ENCODE results near the gene SLC22A15.
"Not testable (repeated sequence)": the region's sequence is repeated elsewhere in the genome, so short reads cannot be mapped to it uniquely, and the experiment has no call there.

The SLC22A15 gene

GRCh38 chr1:115989699-115990098 is 13.4 kb downstream of the SLC22A15 start:
- H3K27me3 ChIP-seq (ENCODE audit: low read depth): no peaks in the 10 kb centered on the region
- peak; percentile 69 to 94 for DNase-seq (ENCODE audit: low spot score in 2 of 2)
- no peak overlapping the region for H3K4me3 ChIP-seq
- in situ Hi-C loops (cut with MboI; ENCODE audit: low sequenced_read_pairs): loop anchor here (10.0 kb wide), 1 partner anchor 375 kb away; no protein-coding TSS in a partner anchor
- H3K36me3 ChIP-seq (replicated peaks): no peaks in the 10 kb centered on the region
- peaks cover 35% of the 10 kb centered on the region for H3K4me1 ChIP-seq
- no peaks in the 10 kb centered on the region for H3K9me3 ChIP-seq

DNA sequence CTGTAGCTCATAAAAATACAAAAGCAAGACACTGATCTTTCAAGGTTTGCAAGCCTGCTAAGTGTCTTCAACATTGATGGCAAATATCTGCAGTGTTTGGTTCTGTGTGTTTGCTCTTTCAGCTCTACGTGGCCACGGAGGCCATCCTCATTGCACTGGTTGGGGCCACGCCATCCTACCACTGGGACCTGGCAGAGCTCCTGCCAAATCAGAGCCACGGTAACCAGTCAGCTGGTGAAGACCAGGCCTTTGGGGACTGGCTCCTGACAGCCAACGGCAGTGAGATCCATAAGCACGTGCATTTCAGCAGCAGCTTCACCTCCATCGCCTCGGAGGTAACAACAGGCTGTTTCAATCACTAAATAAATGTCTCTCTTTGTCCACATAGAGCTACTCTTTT is 15.6 kb downstream of the SLC22A15 start:
- no peak overlapping the region for H3K4me3 ChIP-seq
- in situ Hi-C loops (cut with MboI; ENCODE audit: low sequenced_read_pairs): no loop called here
- peak; percentile 57 to 69 for DNase-seq (ENCODE audit: low spot score in 2 of 2)
- H3K27me3 ChIP-seq (ENCODE audit: low read depth): no peaks in the 10 kb centered on the region
- H3K9me3 ChIP-seq: peaks cover under 1% of the 10 kb centered on the region; the same call in 1 of the 2 replicates
- H3K4me1 ChIP-seq: peaks cover 35% of the 10 kb centered on the region
- H3K36me3 ChIP-seq (replicated peaks): peaks cover 7% of the 10 kb centered on the region

- H3K9me3 ChIP-seq: not testable (repeated sequence)
Measured at GRCh38 chr1:115997921-115998320, 21.6 kb downstream of the SLC22A15 start.

GRCh38 chr1:116001739-116002487 is 25.6 kb downstream of the SLC22A15 start:
- H3K4me3 ChIP-seq: no peak overlapping the region
- in situ Hi-C loops (cut with MboI; ENCODE audit: low sequenced_read_pairs): no loop called here
- no peak for DNase-seq (ENCODE audit: low spot score in 2 of 2)

More at GRCh38 chr1:115997921-115998320, 21.6 kb downstream of the SLC22A15 start:
- in situ Hi-C loops (cut with MboI; ENCODE audit: low sequenced_read_pairs); H3K27me3 ChIP-seq (ENCODE audit: low read depth); H3K4me1 ChIP-seq; H3K4me3 ChIP-seq; DNase-seq (ENCODE audit: low spot score in 2 of 2): not testable (repeated sequence)
- peaks cover 28% of the 10 kb centered on the region for H3K36me3 ChIP-seq (replicated peaks)

DNA sequence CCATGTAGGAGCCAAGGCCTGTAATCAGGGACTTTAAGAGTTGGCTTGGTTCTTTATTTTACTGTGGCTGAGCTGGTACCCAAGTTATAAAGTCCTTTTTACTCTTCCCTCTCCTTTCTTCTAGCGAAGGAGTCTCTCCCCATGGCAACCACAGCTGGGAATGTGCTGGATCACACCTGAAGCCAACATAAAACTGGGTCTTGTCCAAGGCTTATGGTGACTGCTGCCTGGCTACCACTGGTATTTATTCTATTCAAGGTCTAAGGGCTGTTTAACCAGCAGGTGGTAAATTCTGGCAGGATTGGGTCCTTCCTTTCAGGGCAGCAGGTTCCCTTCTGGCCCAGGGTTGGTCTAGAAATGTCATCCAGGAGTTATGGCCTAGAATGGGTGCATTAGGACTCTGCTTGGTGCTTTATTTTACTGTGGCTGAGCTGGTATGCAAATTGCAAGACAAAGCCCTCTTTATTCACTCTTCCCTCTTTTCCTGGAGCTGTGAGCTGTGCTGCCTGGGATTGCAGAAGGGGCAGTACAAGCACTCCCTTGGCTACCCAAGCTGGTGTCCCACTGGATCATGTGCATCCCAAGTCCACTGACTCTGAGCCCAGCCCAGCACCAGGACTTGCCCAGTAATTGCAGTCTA is 26.6 kb downstream of the SLC22A15 start:
- Histone ChIP-seq H3K36me3 (replicated peaks) (peaks cover 31% of the 10 kb centered on the region), H3K27me3 (ENCODE audit: low read depth) (no peaks in the 10 kb centered on the region), H3K4me3 (no peak overlapping the region), H3K4me1 (no peaks in the 10 kb centered on the region), H3K9me3 (0 out of 2 replicates have a peak, but pooled peaks cover under 1% of the 10 kb centered on the region)
- in situ Hi-C loops (cut with MboI; ENCODE audit: low sequenced_read_pairs): no loop called here
- no peak for DNase-seq (ENCODE audit: low spot score in 2 of 2)

More at GRCh38 chr1:116001739-116002487, 25.6 kb downstream of the SLC22A15 start:
- peaks cover 9% of the 10 kb centered on the region for H3K9me3 ChIP-seq
- no peaks in the 10 kb centered on the region for H3K4me1 ChIP-seq
- H3K27me3 ChIP-seq (ENCODE audit: low read depth): no peaks in the 10 kb centered on the region
- peaks cover 37% of the 10 kb centered on the region for H3K36me3 ChIP-seq (replicated peaks)

- no peak for DNase-seq (ENCODE audit: low spot score in 2 of 2)
- H3K9me3 ChIP-seq: no peaks in the 10 kb centered on the region
- no peaks in the 10 kb centered on the region for H3K4me1 ChIP-seq
- H3K36me3 ChIP-seq (replicated peaks): peaks cover 29% of the 10 kb centered on the region
- in situ Hi-C loops (cut with MboI; ENCODE audit: low sequenced_read_pairs): no loop called here
- no peak overlapping the region for H3K4me3 ChIP-seq
- no peaks in the 10 kb centered on the region for H3K27me3 ChIP-seq (ENCODE audit: low read depth)
Measured at GRCh38 chr1:116003823-116004222, 27.5 kb downstream of the SLC22A15 start.

DNA sequence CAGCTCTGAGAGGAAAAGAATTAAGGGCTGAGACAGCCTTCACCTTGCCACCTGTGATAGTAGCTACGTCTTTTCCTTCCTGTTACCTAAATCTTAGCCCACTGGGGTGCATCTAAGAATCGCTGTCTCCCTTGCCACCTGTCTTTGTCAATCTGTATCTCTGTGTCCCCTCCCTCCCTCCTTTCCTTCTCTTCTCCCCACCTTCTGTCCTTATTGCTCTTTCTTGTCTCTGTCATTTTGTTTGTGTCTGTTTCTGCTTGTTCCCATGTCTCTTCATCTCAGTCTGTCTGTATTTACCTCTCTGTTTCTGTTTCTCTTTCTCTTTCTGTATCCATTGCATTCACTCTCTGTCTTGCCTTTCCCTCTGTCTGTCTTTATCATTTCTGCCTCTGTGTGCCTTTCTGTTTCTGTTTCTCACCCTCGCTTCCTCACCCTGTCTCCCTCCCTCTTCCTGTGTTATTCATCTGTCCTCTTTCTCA is 30.2 kb downstream of the SLC22A15 start:
- peaks cover 26% of the 10 kb centered on the region for H3K36me3 ChIP-seq (replicated peaks)
- no peak overlapping the region for H3K4me3 ChIP-seq
- no peaks in the 10 kb centered on the region for H3K27me3 ChIP-seq (ENCODE audit: low read depth)
- in situ Hi-C loops (cut with MboI; ENCODE audit: low sequenced_read_pairs): no loop called here
- H3K4me1 ChIP-seq: no peaks in the 10 kb centered on the region
- DNase-seq (ENCODE audit: low spot score in 2 of 2): no peak
- H3K9me3 ChIP-seq: no peaks in the 10 kb centered on the region

GRCh38 chr1:116008656-116009390 is 32.5 kb downstream of the SLC22A15 start:
- Histone ChIP-seq H3K4me1 (peaks cover 10% of the 10 kb centered on the region), H3K9me3 (no peaks in the 10 kb centered on the region), H3K27me3 (ENCODE audit: low read depth) (no peaks in the 10 kb centered on the region), H3K4me3 (no peak overlapping the region), H3K36me3 (replicated peaks) (peaks cover 8% of the 10 kb centered on the region)
- no peak for DNase-seq (ENCODE audit: low spot score in 2 of 2)
- in situ Hi-C loops (cut with MboI; ENCODE audit: low sequenced_read_pairs): no loop called here

GRCh38 chr1:116012716-116013115 is 36.4 kb downstream of the SLC22A15 start:
- no peaks in the 10 kb centered on the region for H3K9me3 ChIP-seq
- no peak overlapping the region for H3K4me3 ChIP-seq
- no peak for DNase-seq (ENCODE audit: low spot score in 2 of 2)
- peaks cover 10% of the 10 kb centered on the region for H3K4me1 ChIP-seq
- in situ Hi-C loops (cut with MboI; ENCODE audit: low sequenced_read_pairs): no loop called here
- no peaks in the 10 kb centered on the region for H3K27me3 ChIP-seq (ENCODE audit: low read depth)
- no peaks in the 10 kb centered on the region for H3K36me3 ChIP-seq (replicated peaks)

DNA sequence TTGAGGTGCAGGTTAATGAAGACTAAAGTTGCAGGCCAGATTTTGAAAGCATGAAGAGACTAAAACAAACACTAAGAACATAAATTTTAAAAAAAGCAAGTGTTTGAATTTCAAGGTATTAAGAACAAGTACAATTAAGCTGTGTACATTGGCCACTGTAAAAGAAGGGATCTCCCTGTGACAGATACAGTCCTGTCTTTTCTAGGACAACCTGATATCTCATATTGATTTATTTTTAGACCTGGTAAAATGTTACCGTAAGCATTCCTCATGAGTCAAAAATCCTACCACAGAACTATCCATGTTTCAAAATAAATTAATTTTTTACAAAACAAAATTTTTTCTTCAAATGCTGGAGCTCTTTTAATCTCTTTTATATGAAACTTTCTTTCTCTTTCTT is 39.4 kb downstream of the SLC22A15 start:
- H3K36me3 ChIP-seq (replicated peaks): no peaks in the 10 kb centered on the region
- H3K4me3 ChIP-seq: no peak overlapping the region
- H3K4me1 ChIP-seq: peaks cover 10% of the 10 kb centered on the region
- no peak for DNase-seq (ENCODE audit: low spot score in 2 of 2)
- no peaks in the 10 kb centered on the region for H3K9me3 ChIP-seq
- in situ Hi-C loops (cut with MboI; ENCODE audit: low sequenced_read_pairs): no loop called here
- H3K27me3 ChIP-seq (ENCODE audit: low read depth): no peaks in the 10 kb centered on the region

GRCh38 chr1:116018007-116018406 is 41.7 kb downstream of the SLC22A15 start:
- in situ Hi-C loops (cut with MboI; ENCODE audit: low sequenced_read_pairs): no loop called here
- peaks cover 4% of the 10 kb centered on the region for H3K4me1 ChIP-seq
- H3K4me3 ChIP-seq: no peak overlapping the region
- 0 out of 2 replicates have a peak, but pooled peaks cover 6% of the 10 kb centered on the region for H3K36me3 ChIP-seq (replicated peaks)
- H3K27me3 ChIP-seq (ENCODE audit: low read depth): no peaks in the 10 kb centered on the region
- no peaks in the 10 kb centered on the region for H3K9me3 ChIP-seq
- DNase-seq (ENCODE audit: low spot score in 2 of 2): no peak

- Histone ChIP-seq H3K4me1 (no peaks in the 10 kb centered on the region), H3K4me3 (no peak overlapping the region), H3K9me3 (no peaks in the 10 kb centered on the region), H3K27me3 (ENCODE audit: low read depth) (no peaks in the 10 kb centered on the region), H3K36me3 (replicated peaks) (0 out of 2 replicates have a peak, but pooled peaks cover 7% of the 10 kb centered on the region)
- in situ Hi-C loops (cut with MboI; ENCODE audit: low sequenced_read_pairs): no loop called here
- DNase-seq (ENCODE audit: low spot score in 2 of 2): no peak
Measured at GRCh38 chr1:116019653-116020253, 43.4 kb downstream of the SLC22A15 start.

DNA sequence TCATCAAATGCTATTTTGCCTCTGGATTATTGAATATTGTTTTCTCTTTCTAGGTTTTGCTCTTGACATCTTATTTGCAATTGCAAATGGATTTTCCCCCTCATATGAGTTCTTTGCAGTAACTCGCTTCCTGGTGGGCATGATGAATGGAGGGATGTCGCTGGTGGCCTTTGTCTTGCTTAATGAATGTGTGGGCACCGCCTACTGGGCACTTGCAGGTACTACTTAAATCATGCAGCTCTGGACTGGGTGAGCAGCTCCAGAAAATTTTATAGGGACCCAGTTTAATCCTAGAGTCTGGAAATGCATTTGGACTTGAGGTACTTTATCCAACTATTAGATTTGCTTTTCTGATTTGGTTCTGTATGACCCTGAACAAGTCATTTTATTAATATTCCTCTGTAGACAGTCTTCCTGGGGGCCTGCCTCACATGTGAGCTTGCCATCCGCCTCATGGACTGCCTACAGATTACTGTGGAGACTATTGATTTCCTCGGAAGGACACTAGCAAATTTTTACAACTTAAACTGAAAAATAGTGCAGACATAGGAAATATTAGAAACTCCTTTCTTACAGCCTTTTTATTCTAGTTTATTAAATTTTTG is 44.5 kb downstream of the SLC22A15 start:
- no peaks in the 10 kb centered on the region for H3K27me3 ChIP-seq (ENCODE audit: low read depth)
- no peaks in the 10 kb centered on the region for H3K9me3 ChIP-seq
- peak; percentile 70 to 81 for DNase-seq (ENCODE audit: low spot score in 2 of 2)
- H3K4me3 ChIP-seq: no peak overlapping the region
- 0 out of 2 replicates have a peak, but pooled peaks cover 7% of the 10 kb centered on the region for H3K36me3 ChIP-seq (replicated peaks)
- in situ Hi-C loops (cut with MboI; ENCODE audit: low sequenced_read_pairs): no loop called here
- no peaks in the 10 kb centered on the region for H3K4me1 ChIP-seq

Measured in HAP-1 (cell line).